ENCODE results near the gene PLXNA4.

Gene PLXNA4

DNA sequence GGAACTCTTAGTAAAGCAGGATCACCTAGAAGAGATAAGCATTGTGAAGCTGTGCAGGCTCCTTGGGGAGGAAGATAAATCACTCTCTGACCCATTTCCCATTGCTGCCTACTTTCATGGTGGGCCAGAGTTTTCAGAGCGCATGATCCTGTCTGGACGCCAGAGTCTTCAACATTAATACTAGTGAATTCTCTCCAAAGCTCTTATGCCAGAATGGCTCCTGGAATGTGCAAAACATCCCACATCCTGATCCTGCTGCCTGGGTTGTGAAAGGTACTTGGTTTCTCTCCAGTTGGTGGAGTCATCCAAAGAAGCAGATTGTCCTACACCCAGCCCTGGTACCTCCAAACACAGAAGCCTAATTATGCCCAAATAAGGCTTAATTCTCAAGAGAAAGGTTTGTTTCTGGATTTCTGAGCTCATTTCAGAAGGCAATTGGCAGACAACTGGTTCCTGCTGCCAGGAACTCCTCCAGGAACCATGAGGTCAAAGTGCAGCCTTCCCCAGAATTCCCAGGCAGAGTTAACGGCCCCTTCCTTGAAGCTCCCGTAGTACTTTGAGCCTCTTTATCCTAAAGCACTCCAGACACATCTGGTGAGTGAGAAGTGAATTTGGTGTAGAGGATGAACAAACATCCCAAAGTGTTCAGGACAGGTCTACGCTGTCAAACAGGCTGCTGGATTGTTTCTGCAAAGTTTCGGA lies 495.2 kb downstream of the PLXNA4 start:
- Histone ChIP-seq H3K36me3 (ENCODE audit: insufficient read depth, low read length) (no peaks in the 10 kb centered on the region), H3K27me3 (ENCODE audit: insufficient read depth, low read length) (peaks cover 35% of the 10 kb centered on the region; the same call in 1 of the 2 replicates), H3K4me1 (ENCODE audit: control insufficient read depth, insufficient read depth, low read length, unreplicated experiment) (no peaks in the 10 kb centered on the region), H3K27ac (ENCODE audit: low read depth, low read length) (no peak overlapping the region), H3K4me3 (ENCODE audit: low read depth, low read length) (no peak overlapping the region), H2AFZ (ENCODE audit: low read length, unreplicated experiment) (no peak overlapping the region), H3K79me2 (ENCODE audit: control insufficient read depth, insufficient read depth, low read length, unreplicated experiment) (no peaks in the 10 kb centered on the region)

DNA sequence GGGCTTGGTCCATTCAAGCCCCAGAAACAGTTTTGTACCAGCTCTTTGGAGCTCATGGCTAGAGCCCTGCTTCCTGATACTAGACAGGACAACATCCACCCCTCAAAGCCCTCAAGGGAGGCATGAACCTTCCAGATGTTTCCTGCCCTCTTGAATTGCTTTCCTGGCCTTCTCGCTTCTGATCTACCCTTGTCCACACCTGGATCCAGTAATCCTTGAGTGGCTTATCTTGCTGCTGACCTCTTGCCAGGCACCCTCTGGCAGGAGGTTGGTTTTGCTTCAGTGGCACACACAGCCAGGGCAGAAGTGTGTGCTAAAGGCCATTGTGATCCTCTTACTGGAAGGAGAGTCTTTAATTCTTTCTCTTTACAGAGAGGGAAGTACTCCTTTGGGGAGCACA lies 495.8 kb downstream of the PLXNA4 start:
- Histone ChIP-seq H3K4me1 (ENCODE audit: control insufficient read depth, insufficient read depth, low read length, unreplicated experiment) (no peaks in the 10 kb centered on the region), H2AFZ (ENCODE audit: low read length, unreplicated experiment) (no peak overlapping the region), H3K27ac (ENCODE audit: low read depth, low read length) (no peak overlapping the region), H3K4me3 (ENCODE audit: low read depth, low read length) (no peak overlapping the region), H3K79me2 (ENCODE audit: control insufficient read depth, insufficient read depth, low read length, unreplicated experiment) (no peaks in the 10 kb centered on the region), H3K27me3 (ENCODE audit: insufficient read depth, low read length) (peaks cover 36% of the 10 kb centered on the region; the same call in 1 of the 2 replicates), H3K36me3 (ENCODE audit: insufficient read depth, low read length) (no peaks in the 10 kb centered on the region)

DNA sequence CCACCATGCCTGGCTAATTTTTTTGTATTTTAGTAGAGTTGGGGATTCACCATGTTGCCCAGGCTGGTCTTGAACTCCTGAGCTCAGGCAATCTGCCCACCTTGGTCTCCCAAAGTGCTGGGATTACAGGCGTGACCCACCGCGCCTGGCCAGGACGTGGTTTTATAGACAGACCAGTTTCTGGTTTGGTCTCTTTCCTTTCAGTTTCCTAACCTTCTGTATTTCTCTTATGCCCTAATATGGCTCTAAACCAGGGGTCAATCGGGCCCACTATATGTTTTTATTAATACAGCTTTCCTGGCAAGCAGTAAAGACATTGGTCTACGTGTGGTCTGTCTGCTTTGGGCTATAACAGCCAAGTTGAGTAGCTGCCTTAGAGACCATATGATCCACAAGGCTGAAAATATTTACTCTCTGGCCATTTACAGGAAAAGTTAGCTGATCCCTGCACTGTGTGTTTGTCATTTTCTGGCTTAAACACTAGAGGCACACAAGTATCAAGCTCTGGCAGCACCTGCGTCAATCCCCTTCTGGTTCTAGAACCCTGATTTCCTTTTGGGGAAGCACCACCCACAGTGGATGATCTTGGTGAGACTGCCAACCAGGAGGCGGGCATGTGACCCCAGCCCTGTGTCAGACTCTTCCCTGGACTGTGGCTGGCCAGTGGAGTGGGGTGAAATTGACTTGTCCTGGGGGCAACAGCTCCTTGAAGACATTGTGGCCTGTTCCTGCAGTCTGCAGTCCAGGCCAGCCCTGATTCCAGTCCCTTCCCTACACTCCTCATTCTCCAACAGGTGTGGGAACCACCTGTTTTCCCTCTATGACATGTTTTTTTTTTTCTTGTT lies 497.2 kb downstream of the PLXNA4 start:
- peaks cover 36% of the 10 kb centered on the region; the same call in 1 of the 2 replicates for H3K27me3 ChIP-seq (ENCODE audit: insufficient read depth, low read length)
- H3K36me3 ChIP-seq (ENCODE audit: insufficient read depth, low read length) = no peaks in the 10 kb centered on the region
- no peak overlapping the region for H2AFZ ChIP-seq (ENCODE audit: low read length, unreplicated experiment)
- no peaks in the 10 kb centered on the region for H3K79me2 ChIP-seq (ENCODE audit: control insufficient read depth, insufficient read depth, low read length, unreplicated experiment)
- H3K27ac ChIP-seq (ENCODE audit: low read depth, low read length) = no peak overlapping the region
- no peak overlapping the region for H3K4me3 ChIP-seq (ENCODE audit: low read depth, low read length)
- H3K4me1 ChIP-seq (ENCODE audit: control insufficient read depth, insufficient read depth, low read length, unreplicated experiment) = no peaks in the 10 kb centered on the region

DNA sequence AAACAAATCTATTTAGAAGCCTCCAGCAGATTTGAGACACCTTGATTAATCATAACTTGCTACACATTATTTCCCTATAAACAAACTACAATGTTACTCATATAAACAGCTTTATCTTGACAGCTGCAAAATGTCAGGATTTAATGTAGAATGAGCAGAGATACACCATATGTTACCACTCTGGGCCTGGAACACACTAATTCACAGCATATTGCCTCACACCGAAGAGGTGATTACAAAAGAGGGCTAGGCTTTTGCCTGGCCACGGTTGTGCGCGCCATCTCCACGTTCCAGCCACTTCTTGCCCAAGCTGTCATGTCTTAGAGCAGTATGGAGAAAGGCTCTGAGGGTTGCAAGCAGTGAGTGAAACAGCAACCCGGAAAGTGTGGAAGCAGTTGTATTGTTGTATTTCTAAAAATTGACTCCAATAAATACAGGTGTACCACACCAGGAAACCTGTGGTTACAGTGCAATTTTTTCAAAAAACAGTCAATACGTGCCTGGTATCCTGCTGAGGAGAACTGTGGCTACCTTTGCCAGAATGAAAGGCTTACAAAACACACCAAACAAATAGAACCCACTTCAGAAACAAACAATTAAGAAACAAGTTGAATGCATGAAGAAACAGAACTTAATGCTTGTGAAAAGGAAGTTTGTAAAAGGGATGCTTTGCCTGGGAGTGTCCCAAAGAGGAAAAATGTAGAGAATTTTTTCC lies 498.1 kb downstream of the PLXNA4 start:
- Histone ChIP-seq H3K79me2 (ENCODE audit: control insufficient read depth, insufficient read depth, low read length, unreplicated experiment) (no peaks in the 10 kb centered on the region), H3K4me1 (ENCODE audit: control insufficient read depth, insufficient read depth, low read length, unreplicated experiment) (no peaks in the 10 kb centered on the region), H3K4me3 (ENCODE audit: low read depth, low read length) (no peak overlapping the region), H3K36me3 (ENCODE audit: insufficient read depth, low read length) (no peaks in the 10 kb centered on the region), H2AFZ (ENCODE audit: low read length, unreplicated experiment) (no peak overlapping the region), H3K27me3 (ENCODE audit: insufficient read depth, low read length) (peaks cover 36% of the 10 kb centered on the region; the same call in 1 of the 2 replicates), H3K27ac (ENCODE audit: low read depth, low read length) (no peak overlapping the region)

GRCh38 chr7:132076301-132077035 lies 499.8 kb downstream of the PLXNA4 start:
- Histone ChIP-seq H2AFZ (ENCODE audit: low read length, unreplicated experiment) (no peak overlapping the region), H3K4me3 (ENCODE audit: low read depth, low read length) (no peak overlapping the region), H3K36me3 (ENCODE audit: insufficient read depth, low read length) (no peaks in the 10 kb centered on the region), H3K79me2 (ENCODE audit: control insufficient read depth, insufficient read depth, low read length, unreplicated experiment) (no peaks in the 10 kb centered on the region), H3K27ac (ENCODE audit: low read depth, low read length) (no peak overlapping the region), H3K4me1 (ENCODE audit: control insufficient read depth, insufficient read depth, low read length, unreplicated experiment) (no peaks in the 10 kb centered on the region), H3K27me3 (ENCODE audit: insufficient read depth, low read length) (peaks cover 30% of the 10 kb centered on the region; the same call in 1 of the 2 replicates)

DNA sequence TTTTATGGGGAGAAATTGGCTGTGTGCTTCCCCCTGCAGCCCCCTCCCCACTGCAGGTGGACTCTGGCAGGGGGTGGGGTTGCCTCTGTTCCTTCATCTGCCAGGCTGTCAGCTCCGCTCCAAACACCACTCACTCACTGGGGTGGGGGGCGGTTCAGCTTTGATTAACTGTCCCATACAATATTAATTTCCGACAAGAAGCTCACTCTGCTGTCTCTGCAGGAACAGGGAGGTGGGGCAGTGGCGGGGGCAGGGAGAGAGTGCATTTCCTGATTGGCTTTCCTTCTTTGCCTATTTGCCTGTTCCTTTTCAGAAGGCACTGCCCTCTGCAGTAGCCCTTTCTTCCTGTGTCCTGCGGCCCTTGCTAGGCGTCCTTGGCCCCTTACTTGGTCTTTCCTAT lies 500.8 kb downstream of the PLXNA4 start:
- H3K27ac ChIP-seq (ENCODE audit: low read depth, low read length) = no peak overlapping the region
- H3K79me2 ChIP-seq (ENCODE audit: control insufficient read depth, insufficient read depth, low read length, unreplicated experiment) = no peaks in the 10 kb centered on the region
- no peaks in the 10 kb centered on the region for H3K36me3 ChIP-seq (ENCODE audit: insufficient read depth, low read length)
- no peak overlapping the region for H3K4me3 ChIP-seq (ENCODE audit: low read depth, low read length)
- H2AFZ ChIP-seq (ENCODE audit: low read length, unreplicated experiment) = no peak overlapping the region
- no peaks in the 10 kb centered on the region for H3K4me1 ChIP-seq (ENCODE audit: control insufficient read depth, insufficient read depth, low read length, unreplicated experiment)
- peaks cover 22% of the 10 kb centered on the region; the same call in 1 of the 2 replicates for H3K27me3 ChIP-seq (ENCODE audit: insufficient read depth, low read length)

- no peaks in the 10 kb centered on the region for H3K36me3 ChIP-seq (ENCODE audit: insufficient read depth, low read length)
- no peak overlapping the region for H3K4me3 ChIP-seq (ENCODE audit: low read depth, low read length)
- no peak overlapping the region for H3K27ac ChIP-seq (ENCODE audit: low read depth, low read length)
- 0 out of 2 replicates have a peak, but pooled peaks cover 18% of the 10 kb centered on the region for H3K27me3 ChIP-seq (ENCODE audit: insufficient read depth, low read length)
- H3K79me2 ChIP-seq (ENCODE audit: control insufficient read depth, insufficient read depth, low read length, unreplicated experiment) = no peaks in the 10 kb centered on the region
- H3K4me1 ChIP-seq (ENCODE audit: control insufficient read depth, insufficient read depth, low read length, unreplicated experiment) = no peaks in the 10 kb centered on the region
- H2AFZ ChIP-seq (ENCODE audit: low read length, unreplicated experiment) = no peak overlapping the region
Measured at GRCh38 chr7:132073920-132074589, 502.2 kb downstream of the PLXNA4 start.
